ENCODE results near the gene CRELD2.

GRCh38 chr22:49941507-49942316 is 23.3 kb downstream of the CRELD2 start:
- no peak for TF ChIP-seq CTCF (IDR thresholded peaks at IDR 0.05; ENCODE audit: poor library complexity, severe bottlenecking)
- no peak for TF ChIP-seq TAF1 (IDR thresholded peaks at IDR 0.05; ENCODE audit: low read depth)
- TF ChIP-seq EZH2 (IDR thresholded peaks at IDR 0.05; ENCODE audit: borderline replicate concordance, insufficient read depth, low read length, poor library complexity, severe bottlenecking), result no peak
- TF ChIP-seq POLR2AphosphoS5 (IDR thresholded peaks at IDR 0.05), result no peak
- TF ChIP-seq SMC3 (conservative IDR thresholded peaks at IDR 0.05; ENCODE audit: poor library complexity), result no peak
- no peak for TF ChIP-seq EP300 (conservative IDR thresholded peaks at IDR 0.05; ENCODE audit: poor library complexity, severe bottlenecking)

Measured in neural cell (in vitro differentiated cells).